Amniotic epithelial cell (primary cell): ENCODE measurements around the gene LNP1.
"Not testable (repeated sequence)": the region's sequence is repeated elsewhere in the genome, so short reads cannot be mapped to it uniquely, and the experiment has no call there.

Experiments
- DNase-seq: peaks from one replicate; pipeline ENCODE4 v3.0.0-alpha.2; 2010; ENCODE audit warnings: low read depth

The LNP1 gene

GRCh38 chr3:100400780-100401673, at the start of gene LNP1, which contains the start of gene TOMM70:
Gene LNP1 (plus strand): TSS chr3:100401539. CDS start chr3:100429730, 28,191 bp downstream.
Gene TOMM70 (minus strand): TSS chr3:100401089. CDS start chr3:100400949, 140 bp downstream.
- peak; percentile 96 for DNase-seq

- not testable (repeated sequence) for DNase-seq
Measured at GRCh38 chr3:100351770-100352169, 49.6 kb upstream of the LNP1 start.

GRCh38 chr3:100352296-100353231, 48.8 kb upstream of the LNP1 start:
- DNase-seq: peak; percentile 47

- DNase-seq: peak; percentile 49
Measured at GRCh38 chr3:100354850-100355249, 46.5 kb upstream of the LNP1 start.

GRCh38 chr3:100358413-100358812, 42.9 kb upstream of the LNP1 start:
- peak; percentile 51 for DNase-seq

- no peak for DNase-seq
Measured at GRCh38 chr3:100359035-100359434, 42.3 kb upstream of the LNP1 start.

- DNase-seq: no peak
Measured at GRCh38 chr3:100360757-100361496, 40.4 kb upstream of the LNP1 start.

GRCh38 chr3:100361897-100362296, 39.4 kb upstream of the LNP1 start:
- DNase-seq: no peak

- DNase-seq: no peak
Measured at GRCh38 chr3:100364421-100364820, 36.9 kb upstream of the LNP1 start.

GRCh38 chr3:100366424-100366823, 34.9 kb upstream of the LNP1 start:
- DNase-seq: no peak

GRCh38 chr3:100368441-100368840, 32.9 kb upstream of the LNP1 start:
- DNase-seq: no peak

- no peak for DNase-seq
Measured at GRCh38 chr3:100370756-100371155, 30.6 kb upstream of the LNP1 start.

- DNase-seq: no peak
Measured at GRCh38 chr3:100374521-100374920, 26.8 kb upstream of the LNP1 start.

GRCh38 chr3:100376301-100376700, 25.0 kb upstream of the LNP1 start:
- no peak for DNase-seq

- DNase-seq: no peak
Measured at GRCh38 chr3:100384733-100385525, 16.4 kb upstream of the LNP1 start.

GRCh38 chr3:100386437-100387074, 14.8 kb upstream of the LNP1 start:
- DNase-seq: peak; percentile 21

- DNase-seq: no peak
Measured at GRCh38 chr3:100389025-100389424, 12.3 kb upstream of the LNP1 start.

- no peak for DNase-seq
Measured at GRCh38 chr3:100395679-100396431, 5.5 kb upstream of the LNP1 start.

- DNase-seq: peak; percentile 9
Measured at GRCh38 chr3:100396967-100397366, 4.4 kb upstream of the LNP1 start.
